Adipocyte (in vitro differentiated cells): ENCODE data around the gene AUTS2.

Source experiments
- DNase-seq: peaks from one replicate; pipeline ENCODE4 v3.0.0-alpha.2; 2015; ENCODE audit warnings: low read depth
- H3K27me3 ChIP-seq: replicated peaks from 2 replicates; pipeline ENCODE4 v1.7.0; 2013; ENCODE audit warnings: mild to moderate bottlenecking, low read length, moderate library complexity; ENCODE audit not compliant: control insufficient read depth, insufficient read depth
- H3K36me3 ChIP-seq: 2 replicates; pipeline ENCODE4 v1.7.0; 2013; ENCODE audit warnings: low read length, mild to moderate bottlenecking, moderate library complexity; ENCODE audit not compliant: control insufficient read depth, insufficient read depth, severe bottlenecking
- H3K4me1 ChIP-seq: 2 replicates; pipeline ENCODE4 v1.7.0; 2013; ENCODE audit warnings: mild to moderate bottlenecking, low read length, moderate library complexity; ENCODE audit not compliant: control insufficient read depth, insufficient read depth
- H3K4me3 ChIP-seq: 2 replicates; pipeline ENCODE4 v1.7.0; 2013; ENCODE audit warnings: mild to moderate bottlenecking, low read length, moderate library complexity
- H3K9ac ChIP-seq: 2 replicates; pipeline ENCODE4 v1.7.0; 2013; ENCODE audit warnings: mild to moderate bottlenecking, low read length, moderate library complexity
- H3K9me3 ChIP-seq: 2 replicates; pipeline ENCODE4 v1.7.0; 2013; ENCODE audit warnings: mild to moderate bottlenecking, low read length, moderate library complexity; ENCODE audit not compliant: control insufficient read depth

The AUTS2 gene

GRCh38 chr7:70448312-70448906 lies 850.1 kb downstream of the AUTS2 start:
- no peaks in the 10 kb centered on the region for H3K27me3 ChIP-seq
- no peak overlapping the region for H3K4me3 ChIP-seq
- DNase-seq, result no peak
- H3K36me3 ChIP-seq, result no peaks in the 10 kb centered on the region
- no peaks in the 10 kb centered on the region for H3K4me1 ChIP-seq
- no peak overlapping the region for H3K9ac ChIP-seq
- H3K9me3 ChIP-seq, result no peaks in the 10 kb centered on the region

- no peaks in the 10 kb centered on the region for H3K9me3 ChIP-seq
- no peak overlapping the region for H3K4me3 ChIP-seq
- DNase-seq, result no peak
- H3K27me3 ChIP-seq, result no peaks in the 10 kb centered on the region
- H3K9ac ChIP-seq, result no peak overlapping the region
- no peaks in the 10 kb centered on the region for H3K4me1 ChIP-seq
- H3K36me3 ChIP-seq, result no peaks in the 10 kb centered on the region
Measured at GRCh38 chr7:70450731-70451130, 852.5 kb downstream of the AUTS2 start.

- Histone ChIP-seq H3K9ac (no peak overlapping the region), H3K27me3 (no peaks in the 10 kb centered on the region), H3K36me3 (no peaks in the 10 kb centered on the region), H3K4me1 (no peaks in the 10 kb centered on the region), H3K4me3 (no peak overlapping the region), H3K9me3 (no peaks in the 10 kb centered on the region)
- no peak for DNase-seq
Measured at GRCh38 chr7:70455925-70456324, 857.6 kb downstream of the AUTS2 start.

GRCh38 chr7:70456719-70457118 lies 858.4 kb downstream of the AUTS2 start:
- no peak overlapping the region for H3K9ac ChIP-seq
- no peaks in the 10 kb centered on the region for H3K9me3 ChIP-seq
- H3K4me3 ChIP-seq, result no peak overlapping the region
- no peaks in the 10 kb centered on the region for H3K27me3 ChIP-seq
- DNase-seq, result no peak
- H3K4me1 ChIP-seq, result no peaks in the 10 kb centered on the region
- H3K36me3 ChIP-seq, result no peaks in the 10 kb centered on the region

GRCh38 chr7:70457482-70457881 lies 859.2 kb downstream of the AUTS2 start:
- no peaks in the 10 kb centered on the region for H3K4me1 ChIP-seq
- DNase-seq, result peak; percentile 12
- no peaks in the 10 kb centered on the region for H3K9me3 ChIP-seq
- no peaks in the 10 kb centered on the region for H3K36me3 ChIP-seq
- H3K9ac ChIP-seq, result no peak overlapping the region
- no peaks in the 10 kb centered on the region for H3K27me3 ChIP-seq
- no peak overlapping the region for H3K4me3 ChIP-seq

- H3K9ac ChIP-seq, result no peak overlapping the region
- no peaks in the 10 kb centered on the region for H3K36me3 ChIP-seq
- H3K9me3 ChIP-seq, result no peaks in the 10 kb centered on the region
- no peak overlapping the region for H3K4me3 ChIP-seq
- no peaks in the 10 kb centered on the region for H3K4me1 ChIP-seq
- peak; percentile 29 for DNase-seq
- no peaks in the 10 kb centered on the region for H3K27me3 ChIP-seq
Measured at GRCh38 chr7:70457883-70458680, 859.8 kb downstream of the AUTS2 start.

GRCh38 chr7:70458745-70459144 lies 860.5 kb downstream of the AUTS2 start:
- Histone ChIP-seq H3K9ac (no peak overlapping the region), H3K36me3 (no peaks in the 10 kb centered on the region), H3K9me3 (no peaks in the 10 kb centered on the region), H3K4me3 (no peak overlapping the region), H3K4me1 (no peaks in the 10 kb centered on the region), H3K27me3 (no peaks in the 10 kb centered on the region)
- no peak for DNase-seq

- no peaks in the 10 kb centered on the region for H3K36me3 ChIP-seq
- H3K9me3 ChIP-seq, result no peaks in the 10 kb centered on the region
- H3K9ac ChIP-seq, result no peak overlapping the region
- no peaks in the 10 kb centered on the region for H3K27me3 ChIP-seq
- H3K4me3 ChIP-seq, result no peak overlapping the region
- H3K4me1 ChIP-seq, result no peaks in the 10 kb centered on the region
- no peak for DNase-seq
Measured at GRCh38 chr7:70459546-70459945, 861.3 kb downstream of the AUTS2 start.

GRCh38 chr7:70460071-70460470 lies 861.8 kb downstream of the AUTS2 start:
- Histone ChIP-seq H3K4me1 (no peaks in the 10 kb centered on the region), H3K36me3 (no peaks in the 10 kb centered on the region)

GRCh38 chr7:70460562-70460961 lies 862.3 kb downstream of the AUTS2 start:
- Histone ChIP-seq H3K27me3 (no peaks in the 10 kb centered on the region), H3K4me1 (no peaks in the 10 kb centered on the region), H3K36me3 (no peaks in the 10 kb centered on the region), H3K9me3 (no peaks in the 10 kb centered on the region), H3K9ac (no peak overlapping the region), H3K4me3 (no peak overlapping the region)
- no peak for DNase-seq

More at GRCh38 chr7:70460071-70460470, 861.8 kb downstream of the AUTS2 start:
- Histone ChIP-seq H3K4me3 (no peak overlapping the region), H3K9ac (no peak overlapping the region), H3K27me3 (no peaks in the 10 kb centered on the region), H3K9me3 (no peaks in the 10 kb centered on the region)
- no peak for DNase-seq

GRCh38 chr7:70463352-70463938 lies 865.2 kb downstream of the AUTS2 start:
- H3K27me3 ChIP-seq, result no peaks in the 10 kb centered on the region
- H3K4me3 ChIP-seq, result no peak overlapping the region
- no peak for DNase-seq
- H3K4me1 ChIP-seq, result no peaks in the 10 kb centered on the region
- no peaks in the 10 kb centered on the region for H3K9me3 ChIP-seq
- H3K36me3 ChIP-seq, result no peaks in the 10 kb centered on the region
- no peak overlapping the region for H3K9ac ChIP-seq
